ENCODE measurements around the gene RETREG2. TPM values are rescaled to one million over a fixed set of nuclear protein-coding genes. Genes with fewer than 3 reads are reported as not detected.

RETREG2 gene
- total RNA-seq, 1 experiment from 2014 or later: 46.7 TPM

- Histone ChIP-seq H3K23ac (ENCODE audit: insufficient read length, low read depth, low read length) (no peak overlapping the region), H3K4ac (ENCODE audit: low read depth, low read length) (no peak overlapping the region), H2BK120ac (ENCODE audit: low read depth, low read length, poor library complexity, severe bottlenecking) (no peak overlapping the region), H3K9me3 (ENCODE audit: control insufficient read depth, low read depth, low read length) (no peaks in the 10 kb centered on the region), H3K27ac (ENCODE audit: insufficient read length, low read depth, low read length) (no peak overlapping the region), H3K79me2 (ENCODE audit: insufficient read depth, low read length) (no peaks in the 10 kb centered on the region), H4K20me1 (ENCODE audit: control insufficient read depth, insufficient read depth, insufficient read length) (no peaks in the 10 kb centered on the region), H3K14ac (ENCODE audit: insufficient read depth, low read length) (no peak overlapping the region), H2BK15ac (ENCODE audit: low read depth, low read length) (no peak overlapping the region), H3K79me1 (ENCODE audit: insufficient read depth, low read depth, low read length, poor library complexity, severe bottlenecking) (no peaks in the 10 kb centered on the region), H3K18ac (ENCODE audit: insufficient read length, low read depth, low read length) (no peak overlapping the region), H3K27me3 (ENCODE audit: insufficient read depth, low read length) (no peaks in the 10 kb centered on the region), H4K5ac (ENCODE audit: insufficient read length, low read depth, low read length) (no peak overlapping the region), H3K56ac (ENCODE audit: insufficient read length, low read depth, low read length) (no peak overlapping the region), H2AK5ac (ENCODE audit: insufficient read length, low read length) (no peak overlapping the region), H3K4me1 (ENCODE audit: insufficient read depth, low read length) (no peaks in the 10 kb centered on the region), H4K8ac (replicated peaks; ENCODE audit: insufficient read length, low read depth, low read length) (no peak overlapping the region), H3K4me2 (ENCODE audit: insufficient read depth, insufficient read length, low read length) (no peak overlapping the region), H4K91ac (ENCODE audit: insufficient read length, low read depth, low read length) (no peak overlapping the region), H2AFZ (ENCODE audit: low read length) (no peak overlapping the region), H3K9ac (ENCODE audit: extremely low read depth, insufficient read length, low read length) (no peak overlapping the region), H3T11ph (ENCODE audit: low read length) (no peak overlapping the region), H2BK5ac (ENCODE audit: insufficient read length, low read length) (no peak overlapping the region), H2BK20ac (ENCODE audit: low read depth, low read length, poor library complexity, severe bottlenecking) (no peak overlapping the region), H3K23me2 (ENCODE audit: insufficient read length, low read depth, low read length, poor library complexity, severe bottlenecking) (peaks cover 4% of the 10 kb centered on the region), H2BK12ac (ENCODE audit: insufficient read length, low read depth, low read length) (no peak overlapping the region)
- Mint-ChIP-seq H3K27ac (peak overlapping the region in 1 of 3 experiments; percentile 48; a peak in 1 of 7 replicates), H3K4me3 (no peak overlapping the region), H3K27me3 (ENCODE audit: low read depth) (peaks cover 1% of the 10 kb centered on the region), H3K4me1 (peaks cover 8 to 13% of the 10 kb centered on the region in 2 experiments), H3K36me3 (ENCODE audit: insufficient read depth in 1 of 3, low read depth in 3 of 3) (peaks cover 12 to 67% (median 53%) of the 10 kb centered on the region in 3 experiments), H3K9me3 (peaks cover under 1% of the 10 kb centered on the region in 2 experiments; a peak in 3 of 5 replicates)
- TF ChIP-seq, protein P1, sequence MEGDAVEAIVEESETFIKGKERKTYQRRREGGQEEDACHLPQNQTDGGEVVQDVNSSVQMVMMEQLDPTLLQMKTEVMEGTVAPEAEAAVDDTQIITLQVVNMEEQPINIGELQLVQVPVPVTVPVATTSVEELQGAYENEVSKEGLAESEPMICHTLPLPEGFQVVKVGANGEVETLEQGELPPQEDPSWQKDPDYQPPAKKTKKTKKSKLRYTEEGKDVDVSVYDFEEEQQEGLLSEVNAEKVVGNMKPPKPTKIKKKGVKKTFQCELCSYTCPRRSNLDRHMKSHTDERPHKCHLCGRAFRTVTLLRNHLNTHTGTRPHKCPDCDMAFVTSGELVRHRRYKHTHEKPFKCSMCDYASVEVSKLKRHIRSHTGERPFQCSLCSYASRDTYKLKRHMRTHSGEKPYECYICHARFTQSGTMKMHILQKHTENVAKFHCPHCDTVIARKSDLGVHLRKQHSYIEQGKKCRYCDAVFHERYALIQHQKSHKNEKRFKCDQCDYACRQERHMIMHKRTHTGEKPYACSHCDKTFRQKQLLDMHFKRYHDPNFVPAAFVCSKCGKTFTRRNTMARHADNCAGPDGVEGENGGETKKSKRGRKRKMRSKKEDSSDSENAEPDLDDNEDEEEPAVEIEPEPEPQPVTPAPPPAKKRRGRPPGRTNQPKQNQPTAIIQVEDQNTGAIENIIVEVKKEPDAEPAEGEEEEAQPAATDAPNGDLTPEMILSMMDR (conservative IDR thresholded peaks at IDR 0.05): no peak
- DNase-seq: no peak
- WGBS (ENCODE audit: extremely low coverage, insufficient read length, low lambda C conversion rate): no CpG with 5 or more reads among the region's 18 CpGs
Observed at GRCh38 chr2:219209236-219210195, 31.4 kb downstream of the RETREG2 start.
